IPS DF 4.7 (cell line): Measurements from ENCODE around the gene SRCIN1.

Experiments used
- DNase-seq: peaks from one replicate; pipeline ENCODE4 v3.0.0-alpha.2; 2013; ENCODE audit warnings: low spot score; ENCODE audit errors: extremely low read depth

The SRCIN1 gene

GRCh38 chr17:38600906-38601305, 4.8 kb downstream of the SRCIN1 start:
- DNase-seq = no peak

- DNase-seq = no peak
These were observed 5.3 kb downstream of the SRCIN1 start for GRCh38 chr17:38600416-38600815.

GRCh38 chr17:38599398-38599856, 6.3 kb downstream of the SRCIN1 start:
- no peak for DNase-seq

GRCh38 chr17:38598995-38599394, 6.8 kb downstream of the SRCIN1 start:
- DNase-seq = no peak

GRCh38 chr17:38598536-38598935, 7.2 kb downstream of the SRCIN1 start:
- DNase-seq = peak; percentile 96

GRCh38 chr17:38597375-38597774, 8.4 kb downstream of the SRCIN1 start:
- no peak for DNase-seq

GRCh38 chr17:38596651-38597050, 9.1 kb downstream of the SRCIN1 start:
- no peak for DNase-seq

GRCh38 chr17:38595892-38596291, 9.9 kb downstream of the SRCIN1 start:
- no peak for DNase-seq

- no peak for DNase-seq
These were observed 11.6 kb downstream of the SRCIN1 start for GRCh38 chr17:38594152-38594551.

GRCh38 chr17:38592487-38592886, 13.3 kb downstream of the SRCIN1 start:
- no peak for DNase-seq

GRCh38 chr17:38591759-38592241, 14.0 kb downstream of the SRCIN1 start:
- no peak for DNase-seq

GRCh38 chr17:38590988-38591758, 14.6 kb downstream of the SRCIN1 start:
- DNase-seq = no peak

GRCh38 chr17:38589462-38590114, 16.2 kb downstream of the SRCIN1 start:
- DNase-seq = no peak

- no peak for DNase-seq
These were observed 17.0 kb downstream of the SRCIN1 start for GRCh38 chr17:38588788-38589174.

GRCh38 chr17:38587947-38588787, 17.6 kb downstream of the SRCIN1 start:
- DNase-seq = no peak

- no peak for DNase-seq
These were observed 18.5 kb downstream of the SRCIN1 start for GRCh38 chr17:38587203-38587602.

GRCh38 chr17:38586788-38587187, 19.0 kb downstream of the SRCIN1 start:
- no peak for DNase-seq

GRCh38 chr17:38585918-38586529, 19.7 kb downstream of the SRCIN1 start:
- no peak for DNase-seq

GRCh38 chr17:38585056-38585917, 20.5 kb downstream of the SRCIN1 start:
- no peak for DNase-seq

- no peak for DNase-seq
These were observed 21.3 kb downstream of the SRCIN1 start for GRCh38 chr17:38584350-38584925.
